Body of pancreas (tissue), 4 donors: ENCODE measurements around the gene NDUFB11.

Experiments used
- CTCF ChIP-seq, 7 experiments: fragments of 450-650 bp in 4 of 7; fragments of 200-600 bp in 3 of 7; sonication (generic) in 3 of 7; IDR thresholded peaks; one replicate each; pipeline ENCODE4 v1.5.1; 2016 to 2019; ENCODE audit warnings: antibody characterized with exemption in 7 of 7
- POLR2A ChIP-seq, 3 donors: fragments of 450-650 bp; IDR thresholded peaks; one replicate each; pipeline ENCODE4 v1.6.1; 2016; ENCODE audit warnings: antibody characterized with exemption in 3 of 3, mild to moderate bottlenecking in 2 of 3

GRCh38 chrX:47172971-47173792, 28.7 kb upstream of the NDUFB11 start:
- TF ChIP-seq CTCF (IDR thresholded peaks at IDR 0.05), result no peak
- TF ChIP-seq POLR2A (IDR thresholded peaks at IDR 0.05), result no peak
